Kidney (tissue), 14 donors: ENCODE data around the gene SMAD3. TPM values are rescaled to one million over a fixed set of nuclear protein-coding genes. Genes with fewer than 3 reads are reported as not detected.
A peak's percentile ranks its signal among the peaks of the same experiment; 100 is the strongest.

ENCODE experiments used
- DNase-seq, 5 donors: peaks; one replicate each; pipeline ENCODE4 v3.0.0-alpha.2; 2013 to 2020
- FAIRE-seq: peaks from 2 replicates; lab custom pipeline; 2012; peaks lifted over from hg19 to GRCh38; lab: Jason Lieb, UNC
- H3K27ac ChIP-seq, 2 donors: one replicate each; pipeline ENCODE4 v1.7.0; 2013; ENCODE audit warnings: low read depth in 2 of 2, low read length in 2 of 2, inconsistent platforms in 1 of 2
- H3K27me3 ChIP-seq: one replicate; pipeline ENCODE4 v1.7.1; 2013; ENCODE audit warnings: low read length, inconsistent platforms; ENCODE audit not compliant: control insufficient read depth, insufficient read depth
- H3K36me3 ChIP-seq, 3 donors: one replicate each; pipeline versions ENCODE4 v1.7.0 to v1.7.1; 2013; ENCODE audit warnings: low read length in 3 of 3, control low read depth in 1 of 3, inconsistent platforms in 1 of 3; ENCODE audit not compliant: insufficient read depth in 3 of 3, control insufficient read depth in 2 of 3
- H3K4me1 ChIP-seq, 3 donors: one replicate each; pipeline versions ENCODE4 v1.7.0 to v1.7.1; 2013; ENCODE audit warnings: low read length in 3 of 3, inconsistent platforms in 1 of 3, low read depth in 1 of 3; ENCODE audit not compliant: control insufficient read depth in 2 of 3, insufficient read depth in 2 of 3
- H3K4me3 ChIP-seq, 3 donors: one replicate each; pipeline versions ENCODE4 v1.7.0 to v1.8.1; 2013; ENCODE audit warnings: low read length in 3 of 3, control low read depth in 1 of 3, inconsistent platforms in 1 of 3
- H3K9ac ChIP-seq, 3 donors: one replicate each; pipeline versions ENCODE4 v1.7.0 to v1.7.1; 2013; ENCODE audit warnings: low read length in 3 of 3, control low read depth in 1 of 3, inconsistent platforms in 1 of 3
- H3K9me3 ChIP-seq, 3 donors: one replicate each; pipeline versions ENCODE4 v1.7.0 to v1.7.1; 2013; ENCODE audit warnings: low read length in 3 of 3, control low read depth in 1 of 3, inconsistent platforms in 1 of 3; ENCODE audit not compliant: control insufficient read depth in 2 of 3, insufficient read depth in 1 of 3
- intact Hi-C: fragments of 100-400 bp; cut with DNase I; formaldehyde crosslinking; loops from one replicate; pipeline ENCODE4 v1.11.1; 2022
- polyA plus RNA-seq: library from polyadenylated mRNA; stranded (reverse); fragments of 350-450 nt; fragmentation: Illumina TruSeq; extraction: RNeasy Lipid Tissue Mini Kit (QIAGEN cat#74804); gene quantifications from one replicate; pipeline ENCODE4 v1.2.3, GENCODE V29; 2014; ENCODE audit warnings: low read depth, low replicate concordance; ENCODE audit not compliant: insufficient read depth
- total RNA-seq: library from RNA; stranded (reverse); fragmentation: NEBNext Ultra II Directional; extraction: Animal tissue kit (Norgen Biotek cat#: 25700); gene quantifications from one replicate; pipeline ENCODE4 v1.2.1, GENCODE V29; 2021
- TF ChIP-seq, protein P1 (sequence below): IDR thresholded peaks from 3 replicates; pipeline ENCODE4 v1.5.1; 2012; ENCODE audit warnings: mild to moderate bottlenecking, moderate library complexity, borderline replicate concordance; ENCODE audit not compliant: insufficient read depth; ENCODE audit errors: extremely low read depth
- donor health status: control.
- donor health status: control.
- donor health status: control.
- donor health status: control.
- donor health status: control.
- donor health status: DM: yes; HTN: yes; CAD: no.
- donor health status: Normal renal cell carcinoma (clear cell type).

The SMAD3 gene
- total and polyA plus RNA-seq, 2 donors from 2014 or later = 10.1 to 58.2 TPM

DNA sequence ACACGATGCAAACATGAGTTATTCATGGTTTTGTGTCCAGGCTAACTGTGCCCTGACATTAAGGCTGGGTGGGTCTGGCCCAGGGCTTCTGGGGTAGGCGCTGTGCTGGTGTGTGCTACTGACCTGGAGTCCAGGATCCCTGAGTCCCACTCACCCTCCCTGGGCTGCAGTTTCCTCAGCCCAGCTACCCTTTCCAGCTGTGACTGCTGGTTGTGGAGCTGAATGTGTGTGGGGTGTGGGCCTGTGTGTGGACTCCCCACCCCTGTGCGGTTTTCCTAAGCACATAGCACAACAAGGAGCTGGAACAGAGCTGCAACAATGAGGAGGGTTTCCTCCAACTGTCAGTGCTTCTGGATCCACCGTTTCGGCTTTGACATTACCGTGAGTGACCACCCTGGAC is 38.0 kb downstream of the SMAD3 start:
- TF ChIP-seq, protein P1, sequence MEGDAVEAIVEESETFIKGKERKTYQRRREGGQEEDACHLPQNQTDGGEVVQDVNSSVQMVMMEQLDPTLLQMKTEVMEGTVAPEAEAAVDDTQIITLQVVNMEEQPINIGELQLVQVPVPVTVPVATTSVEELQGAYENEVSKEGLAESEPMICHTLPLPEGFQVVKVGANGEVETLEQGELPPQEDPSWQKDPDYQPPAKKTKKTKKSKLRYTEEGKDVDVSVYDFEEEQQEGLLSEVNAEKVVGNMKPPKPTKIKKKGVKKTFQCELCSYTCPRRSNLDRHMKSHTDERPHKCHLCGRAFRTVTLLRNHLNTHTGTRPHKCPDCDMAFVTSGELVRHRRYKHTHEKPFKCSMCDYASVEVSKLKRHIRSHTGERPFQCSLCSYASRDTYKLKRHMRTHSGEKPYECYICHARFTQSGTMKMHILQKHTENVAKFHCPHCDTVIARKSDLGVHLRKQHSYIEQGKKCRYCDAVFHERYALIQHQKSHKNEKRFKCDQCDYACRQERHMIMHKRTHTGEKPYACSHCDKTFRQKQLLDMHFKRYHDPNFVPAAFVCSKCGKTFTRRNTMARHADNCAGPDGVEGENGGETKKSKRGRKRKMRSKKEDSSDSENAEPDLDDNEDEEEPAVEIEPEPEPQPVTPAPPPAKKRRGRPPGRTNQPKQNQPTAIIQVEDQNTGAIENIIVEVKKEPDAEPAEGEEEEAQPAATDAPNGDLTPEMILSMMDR = no peak
- no peaks in the 10 kb centered on the region for H3K9me3 ChIP-seq
- H3K27ac ChIP-seq = peak overlapping the region in 1 of 2 donors; percentile 21
- FAIRE-seq (no peak), DNase-seq (no peak)
- peaks cover 11 to 61% (median 59%) of the 10 kb centered on the region in 3 donors for H3K4me1 ChIP-seq
- H3K4me3 ChIP-seq = no peak overlapping the region
- no peaks in the 10 kb centered on the region for H3K27me3 ChIP-seq
- no peaks in the 10 kb centered on the region for H3K36me3 ChIP-seq
- no peak overlapping the region for H3K9ac ChIP-seq
- intact Hi-C loops = no loop called here

DNA sequence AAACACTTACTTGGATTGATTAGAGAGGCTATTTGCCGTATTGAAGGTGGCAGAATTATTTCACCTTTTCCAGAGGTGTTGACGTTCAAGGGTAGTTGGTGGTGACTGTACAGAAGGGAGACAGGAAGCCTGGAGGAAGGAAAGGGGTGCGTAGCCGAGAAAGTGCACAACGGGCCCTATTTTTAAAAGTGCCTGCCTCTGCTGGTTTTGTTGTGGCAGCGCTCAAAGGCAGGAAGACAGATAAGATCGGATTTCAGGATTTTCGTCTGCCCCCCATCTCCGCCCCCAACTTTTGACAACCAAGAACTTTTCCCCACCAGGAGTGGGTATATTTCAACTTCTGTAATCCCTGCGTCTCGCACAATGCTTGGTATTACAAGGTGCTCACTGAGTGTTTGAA is 38.5 kb downstream of the SMAD3 start:
- Histone ChIP-seq H3K4me3 (no peak overlapping the region), H3K9me3 (no peaks in the 10 kb centered on the region), H3K27me3 (no peaks in the 10 kb centered on the region), H3K4me1 (peaks cover 11 to 62% (median 59%) of the 10 kb centered on the region in 3 donors), H3K9ac (no peak overlapping the region), H3K36me3 (no peaks in the 10 kb centered on the region), H3K27ac (peak overlapping the region in 1 of 2 donors; percentile 21)
- FAIRE-seq = no peak
- DNase-seq = no peak
- intact Hi-C loops = no loop called here
- TF ChIP-seq, protein P1 = no peak

DNA sequence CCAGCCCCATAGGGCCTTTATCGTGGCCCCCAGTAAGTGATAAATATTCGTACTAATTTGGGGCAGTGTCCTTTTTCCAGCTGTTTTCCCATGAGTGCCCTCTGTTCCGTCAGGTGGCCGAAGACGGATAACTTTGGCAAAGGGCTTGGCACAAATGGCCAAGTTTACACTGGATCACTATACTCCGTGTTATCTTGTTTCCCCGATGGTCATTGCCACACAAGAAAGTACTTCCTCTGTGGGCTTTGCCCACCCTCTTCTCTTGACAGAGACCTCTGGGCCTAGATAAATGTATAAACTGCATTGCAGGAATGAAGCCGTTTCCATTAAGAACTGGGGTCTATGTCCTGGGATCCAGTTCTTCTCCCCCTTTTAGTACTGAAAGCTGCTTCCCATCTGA is 39.1 kb downstream of the SMAD3 start:
- H3K27ac ChIP-seq = no peak overlapping the region
- peaks cover 16 to 68% (median 59%) of the 10 kb centered on the region in 3 donors for H3K4me1 ChIP-seq
- no peak for DNase-seq
- TF ChIP-seq, protein P1 = no peak
- H3K9me3 ChIP-seq = no peaks in the 10 kb centered on the region
- H3K36me3 ChIP-seq = no peaks in the 10 kb centered on the region
- no peak overlapping the region for H3K9ac ChIP-seq
- no peak for FAIRE-seq
- intact Hi-C loops = no loop called here
- H3K4me3 ChIP-seq = no peak overlapping the region
- no peaks in the 10 kb centered on the region for H3K27me3 ChIP-seq
